GM21390 (cell line): ENCODE data around the gene OR5K4.

Experiments used
- ATAC-seq: cut with Tn5 transposase; IDR thresholded peaks from one replicate; pipeline ENCODE4 v1.9.1; 2021; ENCODE audit not compliant: unreplicated experiment

OR5K4 gene, protein sequence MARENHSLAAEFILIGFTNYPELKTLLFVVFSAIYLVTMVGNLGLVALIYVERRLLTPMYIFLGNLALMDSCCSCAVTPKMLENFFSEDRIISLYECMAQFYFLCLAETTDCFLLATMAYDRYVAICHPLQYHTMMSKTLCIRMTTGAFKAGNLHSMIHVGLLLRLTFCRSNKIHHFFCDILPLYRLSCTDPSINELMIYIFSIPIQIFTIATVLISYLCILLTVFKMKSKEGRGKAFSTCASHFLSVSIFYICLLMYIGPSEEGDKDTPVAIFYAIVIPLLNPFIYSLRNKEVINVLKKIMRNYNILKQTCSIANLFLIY

DNA sequence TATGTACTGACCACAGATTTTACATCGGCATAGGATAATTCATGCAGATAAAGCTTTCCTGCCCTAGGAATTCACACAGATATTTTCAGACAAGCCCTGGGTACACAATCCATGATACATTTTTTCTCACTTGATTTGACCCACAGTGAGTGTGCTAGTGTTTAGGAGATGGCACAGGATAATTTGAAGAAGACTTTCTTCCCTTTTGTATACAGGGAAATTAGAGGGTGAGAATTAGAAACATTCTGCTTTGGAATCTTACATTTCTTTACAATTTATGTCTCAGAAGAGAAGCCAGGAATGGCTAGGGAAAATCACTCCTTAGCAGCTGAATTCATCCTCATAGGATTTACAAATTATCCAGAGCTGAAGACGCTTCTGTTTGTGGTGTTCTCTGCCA is at the start of gene OR5K4:
Gene OR5K4 (plus strand): TSS at position 301 of the 400 bp plus-strand sequence. CDS start 0 bp downstream, at position 301.
- ATAC-seq, result no peak

- no peak for ATAC-seq
Measured at GRCh38 chr3:98322101-98322500, 31.6 kb upstream of the OR5K4 start.

- ATAC-seq, result no peak
Measured at GRCh38 chr3:98322686-98323085, 31.0 kb upstream of the OR5K4 start.

DNA sequence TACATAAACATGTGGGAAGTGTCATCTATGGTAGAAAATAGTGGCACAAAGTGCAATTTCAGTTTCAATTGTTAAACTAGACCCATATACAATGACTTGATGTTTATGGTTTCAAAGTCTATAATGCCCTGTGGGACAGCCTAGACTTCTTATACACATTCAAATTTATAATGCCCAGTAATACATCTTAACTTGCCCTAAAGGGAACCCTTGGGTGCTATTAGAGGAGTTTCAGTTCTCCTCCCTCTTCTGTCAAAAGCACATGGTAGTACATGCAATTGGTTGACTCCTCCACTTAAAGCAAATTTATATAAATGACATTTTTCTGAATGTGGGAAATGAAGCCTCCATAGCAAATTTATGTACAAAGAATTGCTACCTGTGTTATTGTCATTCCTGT is 30.2 kb upstream of the OR5K4 start:
- ATAC-seq, result no peak

- no peak for ATAC-seq
Measured at GRCh38 chr3:98325055-98325454, 28.6 kb upstream of the OR5K4 start.

DNA sequence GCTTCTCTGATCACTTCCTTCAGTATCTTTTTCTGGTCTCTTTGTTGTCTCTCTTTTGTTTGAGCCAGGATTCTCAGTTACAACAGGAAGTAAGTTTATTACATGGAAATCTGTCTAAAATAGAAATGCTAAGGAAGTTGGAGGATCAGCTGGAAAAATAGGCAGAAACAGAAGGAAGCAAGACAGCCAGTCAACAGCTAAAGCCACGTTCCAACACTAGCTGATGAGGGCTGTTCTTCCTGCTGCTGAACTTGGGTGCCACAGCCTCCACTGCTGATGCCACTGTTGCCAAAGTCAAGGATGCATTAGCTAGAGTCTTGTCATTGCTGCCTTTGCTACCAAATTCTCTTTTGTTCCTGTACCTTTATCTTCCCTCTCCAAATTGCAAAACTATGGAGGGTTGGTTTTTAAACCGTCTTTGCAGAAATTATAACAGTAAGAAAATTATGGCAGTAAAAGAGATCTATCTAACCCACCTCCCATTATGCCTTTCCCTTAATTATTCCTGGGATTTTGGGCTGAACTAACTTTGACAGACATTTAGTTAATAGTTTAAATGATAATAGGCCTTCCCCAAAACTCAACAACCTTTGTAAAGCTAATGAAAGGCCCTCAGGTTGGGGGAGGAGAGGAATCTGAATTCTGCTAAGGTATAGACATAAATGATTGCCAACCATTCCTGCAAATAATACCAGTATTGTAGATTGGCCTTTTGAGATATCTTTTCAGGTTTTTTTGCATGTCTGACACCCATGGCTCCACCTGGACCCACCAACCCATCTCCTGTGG is 27.4 kb upstream of the OR5K4 start:
- no peak for ATAC-seq

DNA sequence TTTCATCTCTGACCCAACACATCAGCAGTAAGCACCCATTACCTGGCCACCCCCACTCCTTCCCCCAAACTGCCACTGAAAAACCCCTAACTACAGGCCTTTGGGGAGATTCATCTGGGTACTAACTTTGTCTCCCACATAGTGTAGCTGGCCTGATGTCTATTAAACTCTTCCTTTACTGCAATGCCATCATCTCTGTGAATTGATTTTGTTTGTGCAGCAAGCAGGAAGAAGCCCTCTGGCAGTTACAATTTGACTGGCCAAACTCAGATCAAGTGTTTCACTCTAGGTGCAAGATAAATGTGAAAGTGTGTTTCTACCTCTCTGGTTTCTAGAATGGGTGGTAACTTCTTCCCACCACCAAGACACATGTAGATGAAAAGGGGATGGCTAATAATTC is 26.7 kb upstream of the OR5K4 start:
- ATAC-seq, result peak; percentile 73

GRCh38 chr3:98328933-98329332 is 24.7 kb upstream of the OR5K4 start:
- no peak for ATAC-seq

- peak; percentile 55 for ATAC-seq
Measured at GRCh38 chr3:98329392-98330124, 24.1 kb upstream of the OR5K4 start.

DNA sequence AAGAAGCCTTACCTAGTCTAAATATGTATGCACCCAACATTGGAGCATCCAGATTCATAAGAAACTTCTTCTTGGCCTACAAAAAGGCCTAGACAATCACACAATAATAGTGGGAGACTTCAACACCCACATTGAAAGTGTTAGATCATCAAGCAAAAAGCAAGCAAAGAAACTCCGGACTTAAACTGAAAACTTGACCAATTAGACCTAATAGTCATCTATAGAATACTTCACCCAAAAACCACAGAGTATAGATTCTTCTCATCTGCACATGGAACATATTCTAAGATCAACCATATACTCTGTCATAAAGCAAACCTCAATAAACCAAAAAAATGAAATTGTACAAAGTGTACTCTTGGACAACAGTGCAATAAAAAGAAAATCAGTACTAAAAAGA is 22.3 kb upstream of the OR5K4 start:
- ATAC-seq, result no peak

DNA sequence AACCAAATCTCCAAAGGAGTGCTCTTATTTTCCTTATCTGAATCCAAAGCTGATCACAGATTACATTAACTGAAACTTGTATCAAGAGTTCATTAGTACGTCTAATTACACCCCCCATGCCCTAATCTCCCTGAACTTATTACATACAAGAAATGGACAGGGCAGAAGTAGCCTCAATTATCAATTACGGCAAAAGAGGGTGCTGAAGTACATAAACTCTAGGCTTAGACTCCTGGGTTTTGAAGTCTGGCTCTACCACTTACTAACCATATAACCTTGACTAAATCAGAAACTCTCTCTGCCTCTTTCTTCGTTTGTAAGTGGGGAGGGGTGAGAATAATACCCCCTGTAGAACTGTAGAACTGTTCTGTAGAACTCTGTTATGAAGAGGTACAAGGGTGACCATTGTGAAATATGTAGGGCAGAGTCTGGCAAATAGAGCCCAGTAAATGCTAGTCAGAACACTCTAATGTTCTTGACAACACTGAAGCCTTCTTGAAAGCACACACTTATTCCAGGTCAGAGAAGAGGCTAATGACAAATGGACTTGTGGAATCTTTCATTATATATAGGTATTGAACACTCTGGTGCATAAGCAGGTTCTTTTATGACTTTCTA is 19.6 kb upstream of the OR5K4 start:
- ATAC-seq, result peak; percentile 62

DNA sequence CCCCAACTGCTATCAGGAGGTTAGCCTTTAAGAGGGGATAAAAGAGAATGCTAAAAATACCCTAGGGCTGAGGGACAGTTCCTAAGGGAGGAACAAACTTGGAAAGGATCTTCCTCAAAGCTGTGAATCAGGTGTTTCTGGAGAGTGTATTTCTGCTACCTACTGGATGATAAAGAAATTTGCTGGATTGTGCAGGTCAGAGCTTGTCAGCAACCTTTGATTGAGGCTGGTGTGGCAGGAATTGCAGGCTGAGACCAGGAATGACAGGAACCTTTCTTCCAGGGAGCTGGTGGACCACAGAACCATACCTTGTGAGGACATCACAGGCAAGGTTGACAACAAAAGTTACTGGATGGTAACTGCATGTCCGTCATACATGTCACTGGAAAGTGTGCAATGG is 14.6 kb upstream of the OR5K4 start:
- no peak for ATAC-seq

DNA sequence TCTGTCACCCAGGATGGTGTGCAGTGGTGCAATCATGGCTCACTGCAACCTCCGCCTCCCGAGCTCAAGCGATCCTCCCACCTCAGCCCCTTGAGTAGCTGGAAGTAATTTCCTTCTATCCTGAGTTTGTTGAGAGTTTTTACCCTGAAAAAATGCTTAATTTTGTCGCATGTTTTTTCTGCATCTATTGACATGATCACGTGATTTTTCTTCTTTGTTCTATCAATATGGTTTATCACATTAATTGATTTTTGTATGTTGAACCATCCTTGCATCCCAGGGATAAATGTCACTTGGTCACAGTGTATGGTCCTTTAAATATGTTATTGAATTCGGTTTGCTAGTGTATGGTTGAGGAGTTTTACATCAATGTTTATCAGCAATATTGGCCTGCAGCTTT is 11.9 kb upstream of the OR5K4 start:
- no peak for ATAC-seq

GRCh38 chr3:98343647-98344507 is 9.8 kb upstream of the OR5K4 start:
- ATAC-seq, result no peak

- ATAC-seq, result no peak
Measured at GRCh38 chr3:98350082-98350481, 3.6 kb upstream of the OR5K4 start.

DNA sequence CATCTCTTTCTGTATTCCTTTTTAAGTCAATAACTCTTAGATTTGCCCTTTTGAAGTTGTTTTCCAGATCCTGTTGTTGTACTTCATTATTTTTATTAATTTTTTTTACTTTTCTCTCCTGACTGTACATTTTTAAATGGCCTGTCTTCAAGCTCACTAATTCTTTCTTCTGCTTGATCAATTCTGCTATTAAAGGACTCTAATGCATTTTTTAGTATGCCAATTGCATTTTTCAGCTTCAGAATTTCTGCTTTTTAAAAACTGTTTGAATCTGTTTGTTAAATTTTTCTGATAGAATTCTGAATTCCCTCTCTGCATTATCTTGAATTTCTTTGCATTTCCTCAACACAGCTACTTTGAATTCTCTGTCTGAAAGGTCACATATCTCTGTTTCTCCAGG is 5.6 kb downstream of the OR5K4 start:
- no peak for ATAC-seq

GRCh38 chr3:98359993-98360675 is 6.5 kb downstream of the OR5K4 start:
- peak; percentile 68 for ATAC-seq

DNA sequence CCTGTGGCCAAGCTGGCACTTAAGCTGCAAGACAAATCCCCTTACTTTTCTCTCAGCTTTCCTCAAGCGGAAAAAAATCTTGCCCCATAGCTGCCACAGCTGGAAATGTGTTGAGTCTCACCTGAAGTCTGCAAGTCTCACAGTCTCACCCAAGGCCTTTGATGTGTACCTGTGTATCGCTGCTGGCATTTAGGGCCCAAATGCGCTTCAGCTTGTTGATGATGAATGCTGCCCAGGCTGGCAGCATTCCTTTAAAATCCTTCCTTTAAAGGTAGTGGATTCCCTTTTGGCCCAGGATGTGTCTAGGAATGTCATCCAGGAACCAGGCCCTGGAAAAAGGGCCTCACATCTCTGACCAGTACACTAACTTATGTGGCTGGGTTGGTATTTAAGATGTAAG is 7.0 kb downstream of the OR5K4 start:
- no peak for ATAC-seq

- ATAC-seq, result peak; percentile 62
Measured at GRCh38 chr3:98361289-98361688, 7.6 kb downstream of the OR5K4 start.
